ENCODE data around the gene STK10. TPM values are rescaled to one million over a fixed set of nuclear protein-coding genes. Genes with fewer than 3 reads are reported as not detected.
A peak's percentile ranks its signal among the peaks of the same experiment; 100 is the strongest.

The STK10 gene
- total and polyA plus RNA-seq, 2 experiments from 2014 or later: 7.5 to 17.8 TPM

DNA sequence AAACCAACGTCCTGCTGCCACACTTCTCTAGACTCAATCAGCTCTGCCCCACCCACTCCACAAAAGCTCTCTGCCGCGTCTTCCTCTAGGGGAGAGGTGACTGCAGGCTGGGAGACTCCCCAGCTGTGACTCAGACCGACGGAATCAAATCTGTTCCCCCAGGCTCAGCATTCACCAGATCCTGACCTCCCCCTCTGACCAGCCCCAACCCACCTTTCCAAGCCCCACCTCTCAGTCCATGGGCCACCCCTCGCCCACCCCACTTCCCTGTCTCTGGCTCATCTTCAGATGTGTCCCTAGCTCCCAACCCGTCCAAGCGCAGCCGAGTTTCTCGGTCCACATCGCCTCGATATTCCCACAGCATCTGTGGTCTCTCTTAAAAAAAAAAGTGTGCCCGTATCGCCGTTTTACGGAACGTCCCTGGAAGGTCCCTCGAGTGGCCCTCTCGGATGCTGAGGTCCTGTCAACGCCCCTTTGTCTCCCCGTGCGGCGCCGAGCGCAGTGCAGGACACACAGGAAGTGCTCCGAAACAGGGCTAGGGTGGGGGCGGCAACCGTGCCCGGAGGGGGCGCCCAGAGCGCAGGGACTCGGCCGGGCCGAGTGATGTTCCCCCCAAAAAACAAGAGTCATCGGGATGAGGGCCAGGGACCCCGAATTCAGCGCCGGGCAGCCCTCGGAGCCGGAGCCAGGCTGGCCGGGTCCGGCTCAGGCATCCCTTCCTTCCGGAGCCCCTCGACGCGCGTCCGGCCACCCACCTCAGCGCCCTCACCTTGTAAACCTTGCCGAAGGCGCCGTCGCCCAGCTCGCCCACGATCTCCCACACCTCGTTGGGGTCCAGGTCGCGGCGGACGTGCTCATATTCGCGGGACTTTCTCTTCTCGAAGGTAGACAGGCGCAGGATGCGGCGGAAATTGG is 649 bp downstream of the STK10 start:
- peak overlapping the region; percentile 97 for H3K4me3 Mint-ChIP-seq

GRCh38 chr5:172186114-172186695 is 1.8 kb downstream of the STK10 start:
- no peak overlapping the region for H3K27ac ChIP-seq (ENCODE audit: low read depth)
- no peaks in the 10 kb centered on the region for H4K20me1 ChIP-seq (replicated peaks; ENCODE audit: insufficient read depth)
- H3K4me2 ChIP-seq: peak overlapping the region; percentile 91
- Mint-ChIP-seq H3K4me1 (peaks cover 26% of the 10 kb centered on the region), H3K9me3 (no peaks in the 10 kb centered on the region), H3K27me3 (ENCODE audit: insufficient read depth, low read depth, poor library complexity) (peaks cover 17% of the 10 kb centered on the region), H3K4me3 (peak overlapping the region; percentile 97), H3K27ac (no peak overlapping the region), H3K36me3 (ENCODE audit: low read depth) (peaks cover 3% of the 10 kb centered on the region; the same call in 2 of the 3 replicates)
- DNase-seq (ENCODE audit: low spot score) (no peak), ATAC-seq (no peak)
- H3K27me3 ChIP-seq (ENCODE audit: insufficient read depth): peaks cover 15% of the 10 kb centered on the region
- TF ChIP-seq CTCF (conservative IDR thresholded peaks at IDR 0.05; ENCODE audit: low read depth in 2 of 2): no peak
- no peak for TF ChIP-seq EZH2 (IDR thresholded peaks at IDR 0.05; ENCODE audit: low read depth, unreplicated experiment)
- peaks cover 34% of the 10 kb centered on the region for H3K4me1 ChIP-seq (ENCODE audit: insufficient read depth)
- H3K79me2 ChIP-seq (replicated peaks; ENCODE audit: insufficient read depth): peaks cover 51% of the 10 kb centered on the region
- no peaks in the 10 kb centered on the region for H3K36me3 ChIP-seq (ENCODE audit: insufficient read depth)
- H2AFZ ChIP-seq: no peak overlapping the region
- peaks cover 15% of the 10 kb centered on the region for H3F3A ChIP-seq (replicated peaks; ENCODE audit: low read depth)
- H3K9me2 ChIP-seq (ENCODE audit: insufficient read depth): no peaks in the 10 kb centered on the region
- peak overlapping the region; percentile 96 for H3K4me3 ChIP-seq

More for the DNA sequence above, 649 bp downstream of the STK10 start:
- DNase-seq (ENCODE audit: low spot score) (peak; percentile 68), ATAC-seq (peak; percentile 22)
- peaks cover 40% of the 10 kb centered on the region for H3K79me2 ChIP-seq (replicated peaks; ENCODE audit: insufficient read depth)
- peak overlapping the region; percentile 96 for H3K4me3 ChIP-seq
- H3K27ac ChIP-seq (ENCODE audit: low read depth): no peak overlapping the region
- H3F3A ChIP-seq (replicated peaks; ENCODE audit: low read depth): peaks cover 15% of the 10 kb centered on the region
- peaks cover 17% of the 10 kb centered on the region for H3K27me3 Mint-ChIP-seq (ENCODE audit: insufficient read depth, low read depth, poor library complexity)
- H2AFZ ChIP-seq: peak overlapping the region; percentile 97
- peaks cover 27% of the 10 kb centered on the region for H3K4me1 ChIP-seq (ENCODE audit: insufficient read depth)
- peak overlapping the region; percentile 91 for H3K4me2 ChIP-seq
- H3K36me3 ChIP-seq (ENCODE audit: insufficient read depth): no peaks in the 10 kb centered on the region
- H4K20me1 ChIP-seq (replicated peaks; ENCODE audit: insufficient read depth): no peaks in the 10 kb centered on the region
- H3K9me3 Mint-ChIP-seq: no peaks in the 10 kb centered on the region
- peaks cover 15% of the 10 kb centered on the region for H3K27me3 ChIP-seq (ENCODE audit: insufficient read depth)
- H3K9me2 ChIP-seq (ENCODE audit: insufficient read depth): no peaks in the 10 kb centered on the region
- H3K36me3 Mint-ChIP-seq (ENCODE audit: low read depth): peaks cover 3% of the 10 kb centered on the region; the same call in 2 of the 3 replicates
- TF ChIP-seq ETS1 (IDR thresholded peaks at IDR 0.05) (peak; percentile 30; the same call in 1 of the 2 replicates), JUNB (IDR thresholded peaks at IDR 0.05; ENCODE audit: unreplicated experiment) (no peak)
- H3K4me1 Mint-ChIP-seq: peaks cover 26% of the 10 kb centered on the region
- H3K27ac Mint-ChIP-seq: no peak overlapping the region
